Lower leg skin (tissue), 4 donors: ENCODE results near the gene JAML. TPM values are rescaled to one million over a fixed set of nuclear protein-coding genes. Genes with fewer than 3 reads are reported as not detected.
A peak's percentile ranks its signal among the peaks of the same experiment; 100 is the strongest.
"Not testable (repeated sequence)": the region's sequence is repeated elsewhere in the genome, so short reads cannot be mapped to it uniquely, and the experiment has no call there.

Experiments used
- DNase-seq, 2 donors: peaks; one replicate each; pipeline ENCODE4 v3.0.0-alpha.2; 2019; ENCODE audit warnings: low spot score in 2 of 2
- H3K4me3 ChIP-seq: fragments of 200-600 bp; sonication (generic); 2 replicates; pipeline ENCODE4 v1.5.1; 2017; ENCODE audit warnings: mild to moderate bottlenecking, low read depth; ENCODE audit not compliant: poor library complexity, severe bottlenecking
- POLR2A ChIP-seq, 2 donors: fragments of 450-650 bp; IDR thresholded peaks; one replicate each; pipeline ENCODE4 v1.6.1; 2016 to 2017; ENCODE audit warnings: antibody characterized with exemption in 2 of 2, mild to moderate bottlenecking in 1 of 2, moderate library complexity in 1 of 2
- WGBS, 2 donors: methylation state at CpG; one replicate each; pipeline ENCODE4 v1.1.5; 2018; 5-methylcytosine and 5-hydroxymethylcytosine counted together
- intact Hi-C: fragments of 100-400 bp; cut with DNase I; formaldehyde crosslinking; loops from one replicate; pipeline ENCODE4 v1.15.0; 2023; ENCODE audit warnings: low total_unique reads
- total RNA-seq, 4 donors: library from RNA; depleted of rRNA; stranded (reverse); fragments of >200 nt; gene quantifications; one replicate each; pipeline ENCODE4 v1.1.0, GENCODE V29; 2016
- TF ChIP-seq, protein P1 (sequence below), 3 donors: fragments of 450-650 bp; IDR thresholded peaks; one replicate each; pipeline ENCODE4 v1.5.1; 2016; ENCODE audit warnings: antibody characterized with exemption in 3 of 3, mild to moderate bottlenecking in 3 of 3, moderate library complexity in 2 of 3

Gene JAML
- total RNA-seq, 4 donors from 2014 or later = 0.42 to 3.0 (median 0.61) TPM

DNA sequence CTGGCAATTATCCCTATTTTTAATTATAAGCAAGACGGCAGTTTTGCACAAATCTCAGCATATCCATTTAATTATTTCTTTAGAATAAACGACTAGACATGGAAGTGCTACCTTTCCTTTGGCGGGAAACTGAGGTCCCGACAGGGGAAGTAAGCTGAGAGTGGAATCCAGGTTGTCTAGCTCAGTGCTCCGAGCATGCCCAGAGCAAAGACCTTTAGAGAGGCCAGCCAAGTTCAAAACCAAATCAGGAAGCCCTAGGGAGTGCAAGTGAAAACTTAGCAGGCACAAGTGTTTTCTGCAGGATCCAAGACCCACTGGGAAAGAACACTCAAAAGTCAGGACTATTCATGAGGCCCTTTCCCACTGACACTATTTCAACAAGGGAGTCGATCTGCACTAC, 25.7 kb downstream of the JAML start:
- DNase-seq = peak in 1 of 2 donors; percentile 32
- TF ChIP-seq, protein P1, sequence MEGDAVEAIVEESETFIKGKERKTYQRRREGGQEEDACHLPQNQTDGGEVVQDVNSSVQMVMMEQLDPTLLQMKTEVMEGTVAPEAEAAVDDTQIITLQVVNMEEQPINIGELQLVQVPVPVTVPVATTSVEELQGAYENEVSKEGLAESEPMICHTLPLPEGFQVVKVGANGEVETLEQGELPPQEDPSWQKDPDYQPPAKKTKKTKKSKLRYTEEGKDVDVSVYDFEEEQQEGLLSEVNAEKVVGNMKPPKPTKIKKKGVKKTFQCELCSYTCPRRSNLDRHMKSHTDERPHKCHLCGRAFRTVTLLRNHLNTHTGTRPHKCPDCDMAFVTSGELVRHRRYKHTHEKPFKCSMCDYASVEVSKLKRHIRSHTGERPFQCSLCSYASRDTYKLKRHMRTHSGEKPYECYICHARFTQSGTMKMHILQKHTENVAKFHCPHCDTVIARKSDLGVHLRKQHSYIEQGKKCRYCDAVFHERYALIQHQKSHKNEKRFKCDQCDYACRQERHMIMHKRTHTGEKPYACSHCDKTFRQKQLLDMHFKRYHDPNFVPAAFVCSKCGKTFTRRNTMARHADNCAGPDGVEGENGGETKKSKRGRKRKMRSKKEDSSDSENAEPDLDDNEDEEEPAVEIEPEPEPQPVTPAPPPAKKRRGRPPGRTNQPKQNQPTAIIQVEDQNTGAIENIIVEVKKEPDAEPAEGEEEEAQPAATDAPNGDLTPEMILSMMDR (IDR thresholded peaks at IDR 0.05) = no peak
- no peak for TF ChIP-seq POLR2A (IDR thresholded peaks at IDR 0.05)
- WGBS, 2 donors = 71 to 73% methylated on average over 6 of the region's 6 CpGs
- intact Hi-C loops = loop anchor here (10.0 kb wide), 1 partner anchor 96 kb away; no protein-coding TSS in a partner anchor
- no peak overlapping the region for H3K4me3 ChIP-seq

DNA sequence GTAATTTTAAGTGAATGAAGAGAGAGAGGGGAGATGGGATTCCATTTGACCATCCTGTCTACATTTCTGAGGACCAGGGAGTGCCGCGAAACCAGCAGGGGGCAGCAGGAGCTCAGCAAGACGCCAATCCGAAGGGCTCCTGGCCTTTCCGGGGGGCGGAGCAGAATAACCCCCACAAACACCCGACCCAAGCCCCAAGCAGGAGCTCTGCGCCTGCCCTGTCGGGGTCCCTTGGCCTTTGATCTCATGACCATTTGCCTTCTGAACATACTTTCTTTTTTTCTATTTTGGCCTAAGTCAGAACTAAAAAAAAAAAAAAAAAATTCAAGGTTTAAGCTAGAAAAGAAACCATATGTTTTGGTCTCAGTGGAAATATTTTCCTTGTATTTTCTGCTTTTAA, 26.4 kb downstream of the JAML start:
- intact Hi-C loops = loop anchor here (10.0 kb wide), 1 partner anchor 96 kb away; no protein-coding TSS in a partner anchor
- 0% methylated on average over 9 of the region's 9 CpGs for WGBS, 2 donors
- peak; percentile 55 to 96 for DNase-seq
- H3K4me3 ChIP-seq = no peak overlapping the region
- TF ChIP-seq POLR2A (IDR thresholded peaks at IDR 0.05) = no peak
- TF ChIP-seq, protein P1 (IDR thresholded peaks at IDR 0.05) = no peak

DNA sequence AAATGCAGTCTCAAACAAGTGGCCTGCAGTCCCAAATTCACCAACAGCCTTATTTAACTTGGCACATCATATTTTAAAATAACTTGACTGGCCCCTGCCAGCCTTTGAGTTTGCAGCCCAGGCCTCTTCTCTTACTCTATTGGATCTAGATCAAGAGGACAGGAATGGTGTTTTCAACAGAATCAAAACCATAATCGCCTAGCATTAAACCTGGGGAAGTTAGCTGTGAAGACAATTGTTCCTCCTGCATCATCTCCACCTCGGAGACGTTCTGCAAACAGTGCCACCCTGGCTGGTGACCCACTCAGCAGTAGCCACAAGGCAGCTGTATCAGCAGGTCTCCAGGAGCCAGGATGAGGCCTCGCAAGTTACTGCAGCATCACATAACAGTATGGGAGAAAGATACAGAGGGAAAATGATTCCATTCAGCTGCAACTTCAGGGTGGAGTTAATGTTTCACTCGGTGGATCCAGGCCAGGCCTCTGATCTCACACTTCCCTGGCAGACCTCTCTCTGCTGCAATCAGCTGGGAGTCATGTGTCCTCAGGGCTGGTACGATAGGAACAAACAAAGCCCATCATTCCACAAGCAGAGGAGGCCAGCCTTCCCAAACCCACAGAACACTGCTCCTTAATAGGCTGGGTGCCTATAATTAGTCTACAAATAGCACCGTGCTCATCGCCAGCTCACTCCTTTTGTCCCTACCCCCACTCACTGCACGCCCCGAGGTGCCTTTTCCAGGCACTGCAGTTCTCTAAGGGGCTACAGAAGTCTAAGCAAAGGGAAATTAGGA, 29.8 kb downstream of the JAML start:
- H3K4me3 ChIP-seq = no peak overlapping the region
- TF ChIP-seq, protein P1 (IDR thresholded peaks at IDR 0.05) = no peak
- no peak for TF ChIP-seq POLR2A (IDR thresholded peaks at IDR 0.05)
- peak; percentile 91 to 93 for DNase-seq
- 23 to 28% methylated on average over 10 of the region's 10 CpGs for WGBS, 2 donors
- intact Hi-C loops = loop anchor here (10.0 kb wide), 1 partner anchor 100 kb away; no protein-coding TSS in a partner anchor

DNA sequence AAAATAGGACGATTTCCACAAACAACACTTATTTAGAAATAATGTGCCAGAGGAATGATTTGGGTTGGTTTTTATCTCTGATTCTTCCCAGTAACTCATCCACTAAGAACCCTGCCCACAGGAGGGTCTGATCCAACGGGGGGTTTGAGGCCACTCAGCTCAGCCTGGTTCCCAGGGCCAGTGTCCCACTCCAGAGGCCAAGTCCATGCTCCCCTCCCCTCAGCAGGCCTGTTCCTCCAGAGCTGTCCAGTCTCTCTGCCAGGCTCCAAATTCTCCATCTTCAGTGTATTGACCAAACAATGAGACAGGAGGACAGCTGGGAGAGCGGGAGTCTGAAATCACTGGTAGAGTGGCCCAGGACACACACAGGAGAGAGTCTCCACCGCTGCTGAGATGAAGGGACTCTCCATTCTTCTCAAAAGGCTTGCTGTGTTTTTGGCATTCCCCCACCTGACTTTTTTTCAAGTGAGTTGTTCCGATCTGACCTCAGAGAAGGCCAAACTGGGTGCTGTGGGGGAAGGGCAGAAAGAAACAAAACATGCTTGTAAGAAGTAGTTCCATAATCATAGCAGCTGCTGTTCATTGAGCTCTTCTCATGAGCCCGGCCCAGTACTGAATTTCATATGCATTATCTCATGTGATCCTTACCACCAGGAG, 30.8 kb downstream of the JAML start:
- TF ChIP-seq, protein P1 (IDR thresholded peaks at IDR 0.05) = no peak
- no peak for TF ChIP-seq POLR2A (IDR thresholded peaks at IDR 0.05)
- WGBS, 2 donors = 81 to 89% methylated on average over 6 of the region's 6 CpGs
- peak in 1 of 2 donors; percentile 83 for DNase-seq
- H3K4me3 ChIP-seq = no peak overlapping the region
- intact Hi-C loops = loop anchor here (10.0 kb wide), 1 partner anchor 101 kb away; no protein-coding TSS in a partner anchor

DNA sequence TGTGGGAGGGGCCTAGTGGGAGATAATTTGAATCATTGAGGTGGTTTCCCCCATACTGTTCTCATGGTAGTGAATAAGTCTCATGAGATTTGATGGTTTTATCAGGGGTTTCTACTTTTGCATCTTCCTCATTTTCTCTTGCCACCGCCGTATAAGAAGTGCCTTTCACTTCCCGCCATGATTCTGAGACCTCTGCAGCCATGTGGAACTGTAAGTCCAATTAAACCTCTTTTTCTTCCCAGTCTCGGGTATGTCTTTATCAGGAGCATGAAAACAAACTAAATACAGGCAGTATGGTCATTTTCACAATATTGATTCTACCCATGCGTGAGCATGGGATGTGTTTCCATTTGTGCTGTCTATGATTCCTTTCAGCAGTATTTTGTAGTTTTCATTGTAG, 32.0 kb downstream of the JAML start:
- intact Hi-C loops = loop anchor here (10.0 kb wide), 1 partner anchor 102 kb away; no protein-coding TSS in a partner anchor
- not testable (repeated sequence) for H3K4me3 ChIP-seq, DNase-seq
- WGBS, 2 donors = 88 to 93% methylated on average over 5 of the region's 5 CpGs

DNA sequence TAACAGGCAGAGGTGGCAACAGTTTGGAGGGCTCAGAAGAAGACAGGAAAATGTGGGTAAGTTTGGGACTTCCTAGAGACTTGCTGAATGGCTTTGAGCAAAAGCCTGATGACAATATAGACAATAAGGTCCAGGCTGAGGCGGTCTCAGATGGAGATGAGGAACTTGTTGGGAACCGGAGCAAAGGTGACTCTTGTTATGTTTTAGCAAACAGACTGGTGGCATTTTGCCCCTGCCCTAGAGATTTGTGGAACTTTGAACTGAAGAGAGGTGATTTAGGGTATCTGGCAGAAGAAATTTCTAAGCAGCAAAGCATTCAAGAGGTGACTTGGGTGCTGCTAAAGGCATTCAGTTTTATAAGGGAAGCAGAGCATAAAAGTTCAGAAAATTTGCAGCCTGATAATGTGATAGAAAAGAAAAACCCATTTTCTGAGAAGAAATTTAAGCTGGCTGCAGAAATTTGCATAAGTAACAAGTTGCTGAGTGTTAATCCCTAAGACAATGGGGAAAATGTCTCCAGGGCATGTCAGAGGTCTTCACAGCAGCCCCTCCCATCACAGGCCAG, 33.8 kb downstream of the JAML start:
- H3K4me3 ChIP-seq = not testable (repeated sequence)
- intact Hi-C loops = loop anchor here (10.0 kb wide), 1 partner anchor 104 kb away; no protein-coding TSS in a partner anchor
- DNase-seq = peak in 1 of 2 donors; percentile 6
- 90 to 94% methylated on average over 2 of the region's 2 CpGs for WGBS, 2 donors
